ENCODE results near the gene PBX3. TPM values are rescaled to one million over a fixed set of nuclear protein-coding genes. Genes with fewer than 3 reads are reported as not detected.

PBX3 gene
- total and polyA plus RNA-seq, 10 of the 15 experiments (the other 5 are each of a cell fraction or from before 2014, with no cell fraction given), result 6.7 to 146 (median 22.2) TPM

GRCh38 chr9:125822902-125823301, 75.7 kb downstream of the PBX3 start (continued):
- TF ChIP-seq BCLAF1 (IDR thresholded peaks at IDR 0.05) (no peak), USF2 (IDR thresholded peaks at IDR 0.05; ENCODE audit: borderline replicate concordance, low read depth, low read length) (no peak), TAF1 (IDR thresholded peaks at IDR 0.05; ENCODE audit: borderline replicate concordance, low read depth, low read length) (no peak), ZNF384 (IDR thresholded peaks at IDR 0.05; ENCODE audit: borderline replicate concordance, low read depth, low read length) (peak; percentile 51; the same call in 1 of the 2 replicates), GABPA (IDR thresholded peaks at IDR 0.05; ENCODE audit: low read depth) (no peak), ATF7 (IDR thresholded peaks at IDR 0.05; ENCODE audit: low read depth) (0 out of 2 replicates have a peak, but pooled peaks have one; percentile 12), TCF12 (IDR thresholded peaks at IDR 0.05; ENCODE audit: low read depth, low read length) (no peak), NKRF (conservative IDR thresholded peaks at IDR 0.05) (no peak), DPF2 (IDR thresholded peaks at IDR 0.05) (no peak), HDGF (IDR thresholded peaks at IDR 0.05) (no peak), PKNOX1 (IDR thresholded peaks at IDR 0.05) (no peak), SREBF1 (IDR thresholded peaks at IDR 0.05; ENCODE audit: low read length) (no peak), SMAD1 (IDR thresholded peaks at IDR 0.05; ENCODE audit: low read depth, partially characterized antibody) (no peak), E4F1 (IDR thresholded peaks at IDR 0.05; ENCODE audit: borderline replicate concordance, partially characterized antibody) (no peak), CHD2 (IDR thresholded peaks at IDR 0.05; ENCODE audit: borderline replicate concordance, low read depth, low read length) (no peak), STAT1 (conservative IDR thresholded peaks at IDR 0.05) (no peak), ZNF622 (IDR thresholded peaks at IDR 0.05) (no peak), PAX8 (IDR thresholded peaks at IDR 0.05) (no peak), NR2C1 (IDR thresholded peaks at IDR 0.05) (no peak), JUNB (IDR thresholded peaks at IDR 0.05) (no peak), CEBPB (IDR thresholded peaks at IDR 0.05; ENCODE audit: borderline replicate concordance in 1 of 2, low read depth in 2 of 2, low read length in 2 of 2) (no peak), IKZF2 (IDR thresholded peaks at IDR 0.05) (peak; percentile 68 to 70; a peak in 2 of 4 replicates), EP300 (IDR thresholded peaks at IDR 0.05; ENCODE audit: borderline replicate concordance in 1 of 2, control insufficient read depth in 1 of 2, low read depth in 2 of 2, low read length in 2 of 2) (peak; percentile 28 to 43; a peak in 2 of 4 replicates)
